Measurements from ENCODE around the gene PTBP2. TPM values are rescaled to one million over a fixed set of nuclear protein-coding genes. Genes with fewer than 3 reads are reported as not detected.

Gene PTBP2
- total RNA-seq, 1 donor from 2014 or later: 61.5 TPM

- Mint-ChIP-seq H3K9me3 (peaks cover under 1% of the 10 kb centered on the region), H3K4me3 (no peak overlapping the region), H3K4me1 (peaks cover 10% of the 10 kb centered on the region), H3K27me3 (ENCODE audit: low read depth) (no peaks in the 10 kb centered on the region), H3K36me3 (no peaks in the 10 kb centered on the region), H3K27ac (no peak overlapping the region)
- TF ChIP-seq CTCF (IDR thresholded peaks at IDR 0.05; ENCODE audit: unreplicated experiment): no peak
- no peak for DNase-seq (ENCODE audit: low spot score in 2 of 2, unreplicated experiment in 2 of 2)
Observed at GRCh38 chr1:96708482-96708881, 13.1 kb upstream of the PTBP2 start.

DNA sequence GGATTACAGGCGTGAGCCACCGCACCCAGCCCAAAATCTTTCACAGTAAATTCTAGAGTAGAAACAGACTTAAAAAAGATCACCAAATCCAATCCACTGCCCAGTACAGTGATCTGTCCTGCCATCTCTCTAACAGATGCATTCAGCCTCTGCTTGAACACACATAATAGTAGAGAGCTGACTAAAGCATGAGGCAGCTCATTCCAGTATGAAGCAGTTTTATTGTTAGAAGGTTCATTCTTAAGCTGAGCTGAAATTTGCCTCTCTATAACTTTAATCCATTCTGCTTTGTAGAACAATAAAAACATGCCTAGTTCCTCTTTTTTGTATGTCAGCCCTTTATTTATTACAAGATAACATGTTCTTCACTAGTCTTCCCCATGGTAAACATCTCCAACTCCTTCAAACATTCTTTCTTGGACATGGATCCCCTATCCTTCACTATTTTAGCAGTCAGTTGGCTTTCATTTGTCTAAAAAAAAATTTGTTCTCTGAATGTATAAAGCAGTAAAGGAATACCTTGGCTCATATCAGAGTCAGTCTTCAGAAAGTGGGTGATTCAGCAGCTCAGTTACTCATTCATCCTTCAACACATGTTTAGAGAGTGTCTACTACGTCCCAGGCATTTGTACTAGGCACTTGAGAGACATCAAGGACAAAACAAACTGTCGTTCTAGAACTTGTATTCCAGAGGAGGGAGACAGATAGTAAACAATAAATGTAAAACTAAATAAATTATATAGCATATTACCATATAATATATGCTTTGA lies 10.7 kb upstream of the PTBP2 start:
- Mint-ChIP-seq H3K4me1 (peaks cover 10% of the 10 kb centered on the region), H3K4me3 (no peak overlapping the region), H3K27ac (no peak overlapping the region), H3K9me3 (peaks cover 5% of the 10 kb centered on the region), H3K36me3 (no peaks in the 10 kb centered on the region), H3K27me3 (ENCODE audit: low read depth) (no peaks in the 10 kb centered on the region)
- no peak for TF ChIP-seq CTCF (IDR thresholded peaks at IDR 0.05; ENCODE audit: unreplicated experiment)
- no peak for DNase-seq (ENCODE audit: low spot score in 2 of 2, unreplicated experiment in 2 of 2)

- no peaks in the 10 kb centered on the region for H3K36me3 Mint-ChIP-seq
- H3K4me3 Mint-ChIP-seq: no peak overlapping the region
- DNase-seq (ENCODE audit: low spot score in 2 of 2, unreplicated experiment in 2 of 2): no peak
- no peaks in the 10 kb centered on the region for H3K27me3 Mint-ChIP-seq (ENCODE audit: low read depth)
- H3K27ac Mint-ChIP-seq: no peak overlapping the region
- peaks cover 3% of the 10 kb centered on the region for H3K4me1 Mint-ChIP-seq
- TF ChIP-seq CTCF (IDR thresholded peaks at IDR 0.05; ENCODE audit: unreplicated experiment): no peak
- peaks cover 5% of the 10 kb centered on the region for H3K9me3 Mint-ChIP-seq
Observed at GRCh38 chr1:96713649-96714048, 7.9 kb upstream of the PTBP2 start.

DNA sequence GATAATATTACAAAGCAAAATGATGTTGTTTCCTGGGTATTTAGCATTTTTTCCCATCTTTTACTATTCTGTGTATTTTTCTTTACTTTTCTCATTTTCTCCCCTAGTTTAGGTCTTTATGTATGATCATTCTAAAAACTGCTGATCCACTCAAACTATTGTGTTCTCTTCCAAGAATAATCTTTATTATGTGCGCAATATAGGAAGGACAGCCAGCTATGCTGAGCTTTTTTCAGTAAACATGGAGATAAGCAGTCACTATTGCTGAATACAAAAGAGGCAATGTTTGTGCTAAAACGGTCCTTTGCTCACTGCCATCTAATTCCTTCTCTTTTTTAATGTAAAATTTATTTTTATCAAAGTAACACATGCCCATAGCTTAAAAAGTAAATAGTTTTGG lies 6.7 kb upstream of the PTBP2 start:
- Mint-ChIP-seq H3K27ac (no peak overlapping the region), H3K9me3 (peaks cover 5% of the 10 kb centered on the region), H3K4me1 (peaks cover 3% of the 10 kb centered on the region), H3K27me3 (ENCODE audit: low read depth) (no peaks in the 10 kb centered on the region), H3K36me3 (no peaks in the 10 kb centered on the region), H3K4me3 (no peak overlapping the region)
- no peak for TF ChIP-seq CTCF (IDR thresholded peaks at IDR 0.05; ENCODE audit: unreplicated experiment)
- DNase-seq (ENCODE audit: low spot score in 2 of 2, unreplicated experiment in 2 of 2): no peak

- no peak for DNase-seq (ENCODE audit: low spot score in 2 of 2, unreplicated experiment in 2 of 2)
Observed at GRCh38 chr1:96715482-96715881, 6.1 kb upstream of the PTBP2 start.

More at GRCh38 chr1:96715482-96715881, 6.1 kb upstream of the PTBP2 start:
- H3K9me3 Mint-ChIP-seq: peaks cover 5% of the 10 kb centered on the region
- H3K4me3 Mint-ChIP-seq: no peak overlapping the region
- H3K27ac Mint-ChIP-seq: no peak overlapping the region
- H3K27me3 Mint-ChIP-seq (ENCODE audit: low read depth): no peaks in the 10 kb centered on the region
- peaks cover 3% of the 10 kb centered on the region for H3K4me1 Mint-ChIP-seq
- H3K36me3 Mint-ChIP-seq: no peaks in the 10 kb centered on the region
- no peak for TF ChIP-seq CTCF (IDR thresholded peaks at IDR 0.05; ENCODE audit: unreplicated experiment)
